ENCODE measurements around the gene GRIN2A.

GRIN2A gene

GRCh38 chr16:9805109-9805508 is 377.1 kb downstream of the GRIN2A start:
- DNase-seq = no peak

DNA sequence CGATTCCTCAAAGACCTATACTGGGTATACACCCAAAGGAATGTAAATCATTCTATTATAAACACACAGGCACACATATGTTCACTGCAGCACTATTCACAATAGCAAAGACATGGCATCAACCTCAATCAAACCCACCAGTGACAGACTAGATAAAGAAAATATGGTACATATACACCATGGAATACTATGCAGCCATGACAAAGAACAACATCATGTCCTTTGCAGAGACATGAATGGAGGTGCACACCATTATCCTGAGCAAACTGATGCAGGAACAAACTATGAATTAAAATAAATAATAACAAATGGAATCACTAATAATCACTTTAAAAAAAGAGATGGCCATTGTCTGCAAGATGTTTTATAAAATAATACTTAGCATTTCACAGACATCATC is 380.1 kb downstream of the GRIN2A start:
- no peak for DNase-seq

- no peak for DNase-seq
These were observed 380.6 kb downstream of the GRIN2A start for GRCh38 chr16:9801651-9802050.

- DNase-seq = no peak
These were observed 382.0 kb downstream of the GRIN2A start for GRCh38 chr16:9800186-9800738.

GRCh38 chr16:9798952-9799580 is 383.2 kb downstream of the GRIN2A start:
- DNase-seq = no peak

GRCh38 chr16:9798474-9798873 is 383.8 kb downstream of the GRIN2A start:
- no peak for DNase-seq

- DNase-seq = no peak
These were observed 384.9 kb downstream of the GRIN2A start for GRCh38 chr16:9797306-9797705.

GRCh38 chr16:9793623-9794022 is 388.6 kb downstream of the GRIN2A start:
- no peak for DNase-seq

DNA sequence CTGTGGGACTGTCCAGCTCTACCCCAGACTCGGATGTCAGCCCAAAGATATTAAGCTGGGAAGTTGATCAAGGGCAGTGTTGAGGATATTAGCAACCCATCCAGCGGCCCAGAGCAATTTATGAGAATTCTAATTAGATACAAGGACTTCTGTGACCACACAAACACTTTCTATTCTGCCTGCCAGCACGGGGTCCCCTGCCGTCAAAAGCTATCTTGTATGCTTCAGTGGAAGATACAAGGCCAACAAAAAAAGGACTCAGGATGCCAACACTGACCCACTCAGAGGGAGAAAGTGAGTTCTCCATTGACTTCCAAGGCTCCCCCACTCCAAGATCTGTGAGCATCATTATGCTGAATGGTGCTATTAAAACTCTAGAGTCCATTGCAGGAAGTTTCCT is 390.7 kb downstream of the GRIN2A start:
- no peak for DNase-seq

DNA sequence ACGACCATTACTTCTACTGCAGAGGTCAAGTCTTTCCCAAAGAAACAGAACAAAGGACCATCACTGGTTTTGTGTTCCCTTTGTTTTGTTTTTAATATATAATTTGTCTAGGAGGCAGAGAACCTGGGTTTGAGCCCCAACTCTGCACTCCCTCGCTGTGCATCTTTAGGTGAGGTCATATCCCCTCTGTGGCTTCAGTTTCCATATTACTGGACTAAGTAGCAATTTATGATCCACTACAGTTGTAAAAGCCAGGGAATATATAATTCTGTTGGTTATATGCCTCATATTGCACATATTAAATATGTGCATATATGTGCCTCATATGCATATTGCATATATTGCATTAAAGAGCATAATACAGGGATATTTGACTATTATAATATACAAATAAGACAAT is 392.0 kb downstream of the GRIN2A start:
- no peak for DNase-seq

DNA sequence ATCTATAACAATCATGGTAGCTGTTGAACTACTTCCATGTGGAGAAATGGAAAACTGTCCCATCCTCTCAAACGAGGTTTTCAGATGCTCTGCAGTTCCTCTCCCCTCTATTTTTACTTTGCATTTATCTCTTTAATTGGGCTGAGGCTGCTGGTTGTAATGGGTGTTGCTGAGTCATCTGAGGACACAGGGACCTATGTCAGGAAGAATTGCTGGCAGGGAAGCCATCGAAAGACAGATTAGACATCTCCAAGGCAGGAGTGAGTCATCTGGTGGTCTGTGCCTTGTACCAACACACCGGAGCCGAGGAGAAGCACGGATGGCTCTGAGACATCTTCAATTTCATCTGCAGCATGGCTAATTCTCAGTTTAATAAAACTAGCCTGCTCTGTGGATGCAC is 394.5 kb downstream of the GRIN2A start:
- no peak for DNase-seq

DNA sequence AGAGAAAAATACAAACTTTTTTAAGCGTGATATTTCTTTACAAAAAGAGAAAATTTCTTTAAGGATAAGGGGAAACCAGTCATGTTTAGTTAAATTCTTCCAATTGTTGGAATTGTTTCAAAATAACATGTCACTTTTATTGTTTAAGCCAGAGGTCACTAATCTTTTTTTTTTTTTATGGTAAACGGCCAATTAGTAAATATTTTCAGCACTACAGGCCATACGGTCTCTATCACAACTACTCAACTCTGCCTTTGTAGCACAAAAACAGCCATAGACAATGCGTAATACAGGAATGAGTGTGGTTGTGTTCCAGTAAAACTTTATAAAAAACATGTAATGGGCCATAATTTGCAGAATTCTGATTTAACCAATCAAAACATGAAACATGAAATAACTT is 401.4 kb downstream of the GRIN2A start:
- DNase-seq = no peak

- no peak for DNase-seq
These were observed 403.4 kb downstream of the GRIN2A start for GRCh38 chr16:9778849-9779248.

- DNase-seq = no peak
These were observed 406.2 kb downstream of the GRIN2A start for GRCh38 chr16:9775998-9776397.

- DNase-seq = no peak
These were observed 408.9 kb downstream of the GRIN2A start for GRCh38 chr16:9773289-9773688.

DNA sequence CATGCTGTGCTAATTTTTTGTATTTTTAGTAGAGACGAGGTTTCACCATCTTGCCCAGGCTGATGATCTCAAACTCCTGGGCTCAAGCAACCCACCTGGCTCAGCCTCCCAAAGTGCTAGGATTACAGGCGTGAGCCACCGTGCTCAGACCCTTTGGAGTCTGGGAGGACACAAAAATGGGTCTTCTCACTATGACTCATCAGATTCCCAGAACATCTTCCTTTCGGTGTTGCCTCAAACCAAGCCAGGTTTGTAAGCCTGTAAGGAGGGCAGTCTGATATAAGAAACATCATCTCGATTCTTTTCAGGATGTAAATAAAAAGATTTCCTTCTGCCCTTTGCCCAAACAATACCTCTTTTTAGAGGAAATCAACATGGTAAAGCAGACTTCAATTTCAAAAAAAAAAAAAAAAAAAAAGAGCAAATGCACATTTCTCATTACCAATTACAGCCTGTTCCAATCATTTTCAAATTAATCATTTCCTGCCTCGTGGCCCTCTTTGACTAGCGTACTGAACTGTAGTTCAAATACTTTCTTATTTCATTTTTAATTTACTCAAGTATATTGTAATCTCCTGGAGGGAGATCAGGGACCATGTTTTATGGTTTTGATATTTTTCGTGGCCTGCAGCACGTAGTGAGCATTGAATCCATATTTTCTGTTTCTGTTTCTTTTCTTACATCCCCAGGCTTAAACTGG is 409.6 kb downstream of the GRIN2A start:
- DNase-seq = no peak

GRCh38 chr16:9766891-9767290 is 415.3 kb downstream of the GRIN2A start:
- DNase-seq = no peak

GRCh38 chr16:9763505-9763904 is 418.7 kb downstream of the GRIN2A start:
- DNase-seq = no peak

- no peak for DNase-seq
These were observed 420.4 kb downstream of the GRIN2A start for GRCh38 chr16:9761870-9762269.

DNA sequence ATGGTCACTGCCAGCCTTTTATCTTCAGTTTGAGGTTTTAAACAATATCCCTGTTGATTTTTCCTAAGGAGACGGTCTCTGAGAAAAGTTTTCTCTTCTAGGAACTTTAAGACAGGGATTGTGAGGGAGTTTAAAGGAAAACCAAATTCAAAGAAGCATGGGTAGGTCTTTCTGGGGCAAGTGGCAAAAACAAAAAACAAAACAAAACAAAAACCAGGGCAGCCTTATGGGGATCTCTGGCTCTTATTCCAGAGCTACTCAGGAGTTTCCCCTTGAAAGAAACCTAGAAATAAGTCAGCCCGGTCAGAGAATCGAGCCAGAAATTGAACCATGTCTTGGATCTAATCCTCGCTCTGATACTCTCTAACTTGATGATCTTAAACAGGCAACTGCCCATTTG is 424.5 kb downstream of the GRIN2A start:
- no peak for DNase-seq

GRCh38 chr16:9756434-9756833 is 425.8 kb downstream of the GRIN2A start:
- no peak for DNase-seq

DNA sequence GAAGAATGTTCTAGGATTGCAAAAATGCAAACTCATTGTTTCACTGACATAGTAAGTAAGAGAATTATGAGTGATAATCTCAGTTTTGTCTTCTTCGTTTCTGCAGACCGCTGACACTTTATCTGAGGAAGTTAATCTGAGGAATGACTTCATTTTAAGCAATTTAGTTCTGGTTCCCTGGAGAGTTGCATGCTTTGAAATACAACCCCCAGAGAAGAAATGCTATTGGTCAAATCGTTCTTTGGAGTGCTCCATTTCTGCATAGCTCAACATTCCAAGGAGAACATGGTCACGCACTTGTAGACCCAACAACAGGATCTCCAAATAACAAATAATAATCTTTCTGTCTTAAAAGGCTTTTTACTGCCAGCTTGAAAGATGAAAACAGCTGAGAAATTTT is 427.1 kb downstream of the GRIN2A start:
- DNase-seq = no peak

GRCh38 chr16:9741776-9742175 is 440.5 kb downstream of the GRIN2A start:
- DNase-seq = no peak

DNA sequence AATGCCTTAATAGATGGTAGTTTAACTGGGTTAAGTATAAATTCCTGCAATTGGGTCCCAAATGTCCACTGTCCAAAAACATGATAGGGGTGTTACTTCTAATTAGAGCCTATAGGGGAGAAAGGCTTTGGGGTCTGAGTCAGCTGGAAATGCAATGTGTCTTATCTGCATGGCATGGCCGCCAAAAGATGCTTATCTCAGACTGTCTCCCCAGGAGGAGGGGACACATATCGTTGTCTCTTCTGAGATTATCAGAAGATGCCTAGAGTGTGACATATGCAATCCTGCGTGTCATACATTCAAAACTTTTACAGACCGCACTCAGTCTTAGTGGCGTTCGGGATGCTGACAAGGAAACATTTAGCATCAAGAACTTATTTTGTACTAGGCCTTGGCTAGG is 442.9 kb downstream of the GRIN2A start:
- DNase-seq = no peak

- no peak for DNase-seq
These were observed 443.5 kb downstream of the GRIN2A start for GRCh38 chr16:9738690-9739089.

Measured in NCI-H526 (cell line).